NCI-H82 treated with DMSO at 0.1 percent for 48 hours (cell line): ENCODE measurements around the gene GPR22.

Source experiments
- DNase-seq: peaks from one replicate; lab custom pipeline; 2025; ENCODE audit not compliant: unreplicated experiment; lab: John Stamatoyannopoulos, UW

Gene GPR22

DNA sequence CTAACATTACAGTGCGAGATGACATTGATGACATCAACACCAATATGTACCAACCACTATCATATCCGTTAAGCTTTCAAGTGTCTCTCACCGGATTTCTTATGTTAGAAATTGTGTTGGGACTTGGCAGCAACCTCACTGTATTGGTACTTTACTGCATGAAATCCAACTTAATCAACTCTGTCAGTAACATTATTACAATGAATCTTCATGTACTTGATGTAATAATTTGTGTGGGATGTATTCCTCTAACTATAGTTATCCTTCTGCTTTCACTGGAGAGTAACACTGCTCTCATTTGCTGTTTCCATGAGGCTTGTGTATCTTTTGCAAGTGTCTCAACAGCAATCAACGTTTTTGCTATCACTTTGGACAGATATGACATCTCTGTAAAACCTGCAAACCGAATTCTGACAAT is 4.3 kb downstream of the GPR22 start:
- no peak for DNase-seq

DNA sequence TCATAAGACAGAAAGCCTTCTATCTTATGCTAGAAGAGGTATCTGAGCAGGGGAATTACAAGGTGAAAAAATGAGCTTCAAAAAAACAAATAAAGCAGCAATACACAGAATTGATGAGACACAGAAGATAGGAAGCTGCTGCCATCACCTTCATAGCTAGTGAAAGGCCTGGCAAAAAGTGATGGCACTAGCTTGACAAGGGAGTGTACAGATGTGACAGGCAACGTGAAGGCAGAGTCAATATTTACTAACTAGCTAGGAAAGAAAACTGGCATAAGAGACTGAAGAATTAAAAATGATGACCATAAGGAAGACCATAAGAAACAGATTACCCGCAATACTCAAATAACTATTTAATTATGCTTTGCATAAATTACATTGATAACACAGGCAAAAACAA is 9.4 kb downstream of the GPR22 start:
- no peak for DNase-seq

DNA sequence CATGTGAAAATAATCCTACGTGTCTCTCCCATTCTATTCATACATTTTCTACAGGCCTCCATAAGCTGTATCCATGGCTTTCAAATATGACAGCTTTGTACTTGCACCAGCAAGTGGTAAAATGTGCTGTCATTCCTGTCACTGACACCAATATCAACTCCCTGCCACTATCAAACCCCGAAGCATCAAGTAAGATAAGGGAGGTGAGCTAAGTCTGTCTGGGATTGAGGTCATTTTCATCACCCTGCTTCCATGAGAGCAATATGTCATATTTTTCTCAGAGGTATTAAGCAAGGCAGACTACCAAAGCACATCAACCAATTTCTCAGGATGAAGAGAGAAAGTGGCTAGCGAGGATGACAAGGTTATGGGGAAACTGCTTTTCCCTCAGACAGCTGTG is 11.1 kb downstream of the GPR22 start:
- DNase-seq, result no peak

DNA sequence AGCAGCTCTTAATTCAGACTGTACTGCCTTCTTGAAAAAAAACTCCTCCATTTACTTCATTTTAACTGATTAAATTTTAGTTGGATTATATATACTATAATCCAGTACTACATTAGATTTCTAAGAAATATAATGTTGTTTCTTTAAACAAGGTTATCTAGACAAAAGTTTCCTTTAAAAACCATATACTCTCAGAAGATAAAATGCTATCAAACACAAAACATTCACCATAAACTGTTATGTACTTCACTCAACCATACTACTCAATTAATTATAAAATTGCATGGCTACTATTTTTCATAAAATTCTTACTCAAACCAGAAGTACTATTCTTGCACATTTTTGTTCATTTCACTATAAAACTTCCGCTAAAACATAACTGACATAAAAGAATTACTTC is 12.7 kb downstream of the GPR22 start:
- DNase-seq, result no peak

DNA sequence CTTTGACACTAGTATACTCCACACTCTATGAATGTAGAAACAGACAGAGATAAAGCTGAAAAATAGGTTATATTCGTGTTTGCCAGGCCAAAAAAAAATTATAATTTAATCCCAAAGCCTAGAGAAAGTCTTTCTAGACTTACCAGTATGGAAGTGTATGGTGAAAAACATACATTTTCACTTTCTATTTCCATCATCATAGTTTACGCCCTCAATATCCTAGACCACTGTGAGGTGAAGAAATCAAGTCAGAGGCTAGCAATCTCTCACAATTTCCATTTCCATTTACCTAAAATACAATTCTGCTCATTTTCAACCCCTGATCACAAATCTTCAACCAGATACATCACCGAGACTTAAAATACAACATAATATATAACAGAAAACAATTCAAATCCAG is 16.2 kb downstream of the GPR22 start:
- DNase-seq, result no peak

DNA sequence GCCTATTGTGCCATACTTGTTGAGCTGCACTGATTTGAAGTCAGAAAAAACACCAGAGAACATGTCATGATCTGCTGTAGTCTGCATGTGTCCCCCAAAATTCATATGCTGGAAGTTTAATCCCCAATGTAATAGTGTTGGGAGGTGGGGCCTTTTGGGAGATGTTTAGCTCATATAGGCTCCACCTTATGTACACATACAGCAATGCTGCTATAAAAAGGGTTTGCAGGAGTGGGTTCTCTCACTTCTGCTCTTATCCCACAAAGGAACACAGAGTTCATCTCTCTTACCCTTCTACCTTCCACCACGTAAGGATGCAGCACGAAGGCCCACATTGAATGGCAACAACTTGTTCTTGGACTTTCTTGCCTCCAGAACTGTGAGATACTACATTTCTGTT is 23.0 kb downstream of the GPR22 start:
- no peak for DNase-seq

DNA sequence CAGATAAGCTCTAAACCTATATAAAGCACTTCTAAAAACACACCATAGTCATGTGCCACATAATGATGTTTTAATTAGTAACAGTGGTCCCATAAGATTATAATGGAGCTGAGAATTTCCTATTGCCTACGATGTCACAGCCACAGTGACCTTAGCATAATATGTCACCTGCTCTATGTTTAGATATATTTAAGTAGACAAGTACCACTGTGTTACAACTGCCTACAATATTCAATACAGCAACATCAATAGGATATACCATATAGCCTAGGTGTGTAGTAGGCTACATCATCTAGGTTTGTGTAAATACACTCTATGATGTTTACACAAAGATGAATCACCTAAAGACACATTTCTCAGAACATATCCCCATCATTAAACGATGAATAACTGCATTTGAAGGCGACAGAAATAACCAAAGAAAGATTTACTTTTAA is 24.5 kb downstream of the GPR22 start:
- DNase-seq, result no peak

DNA sequence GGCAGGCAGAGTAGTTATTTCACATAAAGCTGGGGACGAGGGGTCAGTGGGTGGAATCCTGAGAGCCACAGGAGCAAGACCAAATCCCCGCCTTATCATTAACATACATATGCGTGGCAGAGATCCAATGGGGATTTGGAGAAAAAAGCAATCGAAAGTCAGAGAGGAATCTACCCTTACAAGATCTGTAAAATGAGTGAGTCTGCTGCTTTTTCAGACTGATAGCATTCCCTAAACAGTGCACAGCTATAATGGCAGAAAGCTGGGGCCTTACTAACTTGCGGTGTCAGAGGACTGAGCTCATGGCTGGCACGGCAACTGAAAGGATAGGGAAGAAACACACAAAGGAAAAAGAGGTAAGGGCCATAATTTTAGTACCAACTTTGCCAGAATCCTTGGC is 25.0 kb downstream of the GPR22 start:
- no peak for DNase-seq

GRCh38 chr7:107495516-107495915 is 25.7 kb downstream of the GPR22 start:
- DNase-seq, result no peak

- DNase-seq, result no peak
Observed at GRCh38 chr7:107499731-107500130, 29.9 kb downstream of the GPR22 start.

- peak; percentile 39 for DNase-seq
Observed at GRCh38 chr7:107501593-107501992, 31.7 kb downstream of the GPR22 start.

GRCh38 chr7:107502154-107502553 is 32.3 kb downstream of the GPR22 start:
- DNase-seq, result no peak

DNA sequence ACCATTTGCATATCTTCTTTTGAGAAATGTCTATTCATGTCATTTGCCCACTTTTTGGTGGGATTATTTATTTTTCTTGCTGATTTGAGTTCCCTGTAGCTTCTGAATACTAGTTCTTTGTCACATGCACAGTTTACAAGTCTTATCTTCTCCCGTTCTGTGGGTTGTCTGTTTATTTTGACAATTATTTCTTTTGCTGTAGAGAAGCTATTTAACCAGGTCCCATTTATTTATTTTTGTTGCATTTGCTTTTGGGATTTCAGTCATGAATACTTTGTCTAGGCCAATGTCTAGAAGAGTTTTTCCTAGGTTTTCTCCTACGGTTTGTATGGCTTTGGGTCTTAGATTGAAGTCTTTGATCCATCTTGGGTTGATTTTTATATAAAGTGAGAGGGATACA is 32.9 kb downstream of the GPR22 start:
- DNase-seq, result no peak

DNA sequence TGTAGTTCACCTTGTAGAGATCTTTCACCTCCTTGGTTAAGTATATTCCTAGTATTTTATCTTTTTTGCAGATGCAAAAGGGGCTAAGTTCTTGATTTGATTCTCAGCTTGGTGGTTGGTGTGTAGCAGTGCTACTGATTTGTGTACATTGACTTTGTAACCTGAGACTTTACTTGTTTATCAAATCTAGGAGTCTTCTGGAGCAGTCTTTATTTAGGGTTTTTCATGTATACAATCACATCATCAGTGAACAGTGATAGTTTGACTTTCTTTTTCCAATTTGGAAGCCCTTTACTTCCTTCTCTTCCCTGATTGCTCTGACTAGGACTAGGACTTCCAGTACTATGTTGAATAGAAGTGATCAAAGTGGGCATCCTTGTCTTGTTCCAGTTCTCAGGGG is 33.8 kb downstream of the GPR22 start:
- DNase-seq, result no peak

- no peak for DNase-seq
Observed at GRCh38 chr7:107505362-107505761, 35.5 kb downstream of the GPR22 start.

- no peak for DNase-seq
Observed at GRCh38 chr7:107505997-107506673, 36.3 kb downstream of the GPR22 start.

DNA sequence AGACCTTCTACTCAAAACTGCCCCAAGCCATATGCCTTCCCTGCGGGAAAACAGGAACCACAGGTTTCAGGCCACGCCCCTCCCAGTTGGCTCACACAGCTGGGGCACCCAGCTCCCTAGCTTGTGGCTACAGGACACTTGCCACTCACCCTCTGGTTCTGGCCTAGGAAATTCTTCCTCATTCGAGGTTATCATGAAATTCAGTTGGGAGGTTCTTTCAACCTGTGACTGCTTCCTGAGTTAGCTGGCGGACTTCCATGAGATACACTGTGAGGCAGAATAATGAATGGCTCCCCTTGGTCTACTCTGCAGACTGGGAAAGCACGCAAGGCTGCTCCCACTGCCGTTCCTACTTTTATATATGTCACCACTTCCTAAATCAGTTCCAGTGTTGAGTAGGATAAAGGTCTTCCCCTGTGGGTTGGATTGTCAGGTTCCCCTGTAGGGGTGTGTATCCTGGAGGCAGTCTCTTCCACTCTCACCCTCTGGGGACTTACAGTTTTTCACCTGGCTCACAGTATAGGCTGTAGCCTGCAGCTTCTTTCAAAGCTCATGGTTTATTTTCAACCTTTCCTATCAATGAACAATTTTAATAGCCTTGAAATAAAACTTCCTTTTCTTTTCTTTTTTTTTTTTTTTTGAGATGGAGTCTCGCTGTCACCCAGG is 37.0 kb downstream of the GPR22 start:
- DNase-seq, result no peak
